Measurements from ENCODE around the gene HPD. TPM values are rescaled to one million over a fixed set of nuclear protein-coding genes. Genes with fewer than 3 reads are reported as not detected.

HPD gene
- total and polyA plus RNA-seq, 2 of the 4 experiments (the other 2 are of a cell fraction), result 0.15 to 0.18 TPM

GRCh38 chr12:121812320-121812871 lies 46.3 kb downstream of the HPD start:
- H2AK9ac ChIP-seq (replicated peaks; ENCODE audit: low read depth, low read length, poor library complexity), result peak overlapping the region; percentile 53
- ATAC-seq (ENCODE audit: low read depth) (peak; percentile 92), DNase-seq (peak; percentile 64)
- H3K4me3 ChIP-seq (ENCODE audit: insufficient read depth, low read depth, low read length), result peak overlapping the region; percentile 50
- H3K9me3 ChIP-seq (ENCODE audit: control insufficient read depth, insufficient read depth, low read length), result no peaks in the 10 kb centered on the region
- no peak overlapping the region for H2BK20ac ChIP-seq (ENCODE audit: low read depth, low read length)
- H4K91ac ChIP-seq (ENCODE audit: insufficient read depth, low read depth, low read length), result 0 out of 2 replicates have a peak overlapping the region, but pooled peaks have one; percentile 13
- no peak overlapping the region for H3K18ac ChIP-seq (ENCODE audit: low read depth, low read length)
- peaks cover 37 to 74% of the 10 kb centered on the region in 2 experiments for H3K79me1 ChIP-seq (ENCODE audit: low read depth in 1 of 2, low read length in 2 of 2)
- no peak overlapping the region for H2BK15ac ChIP-seq (ENCODE audit: low read depth, low read length)
- dilution Hi-C loops (cut with HindIII; ENCODE audit: low sequenced_read_pairs, unreplicated experiment) (no loop called here), intact Hi-C loops (cut with micrococcal nuclease) (loop anchor here (1.0 kb wide), 3 partner anchors 17 to 76 kb away; partner anchors contain the start of gene PSMD9), in situ Hi-C loops (cut with MboI; ENCODE audit: low sequenced_read_pairs) (no loop called here)
- no peak overlapping the region for H2BK120ac ChIP-seq (ENCODE audit: low read depth, low read length)
- H3K9me1 ChIP-seq (ENCODE audit: insufficient read depth, low read length), result no peaks in the 10 kb centered on the region
- H3K4ac ChIP-seq (ENCODE audit: low read depth, low read length), result peak overlapping the region; percentile 61; the same call in 1 of the 2 replicates
- H3K4me1 ChIP-seq (ENCODE audit: control insufficient read depth, insufficient read depth, low read length), result peaks cover 18% of the 10 kb centered on the region
- H4K5ac ChIP-seq (ENCODE audit: low read depth, low read length), result no peak overlapping the region
- H4K20me1 ChIP-seq (ENCODE audit: insufficient read depth, low read length), result peaks cover 50% of the 10 kb centered on the region
- TF ChIP-seq RFX5 (IDR thresholded peaks at IDR 0.05; ENCODE audit: low read depth, low read length) (no peak), SMC3 (IDR thresholded peaks at IDR 0.05; ENCODE audit: low read depth, low read length) (no peak), RCOR1 (IDR thresholded peaks at IDR 0.05; ENCODE audit: insufficient replicate concordance, low read length) (peak; percentile 98), MAZ (IDR thresholded peaks at IDR 0.05; ENCODE audit: borderline replicate concordance, low read depth, low read length) (peak; percentile 53; the same call in 1 of the 2 replicates)
- H2AFZ ChIP-seq (replicated peaks; ENCODE audit: low read length, poor library complexity), result peak overlapping the region; percentile 73
- H3K23ac ChIP-seq (ENCODE audit: low read depth, low read length), result peak overlapping the region; percentile 77; the same call in 1 of the 2 replicates
- 4% methylated on average over 4 of the region's 26 CpGs; no CpG with 5 or more reads in 1 of the 2 experiments for WGBS, 2 experiments (ENCODE audit: extremely low coverage in 2 of 2, insufficient read length in 1 of 2)
- ChIA-PET CTCF (interaction anchor here (0.7 to 4.1 kb wide), 8 partner anchors 8 to 100 kb away, joined by 3 to 49 read pairs (median 4); partner anchors contain the start of genes RHOF and TMEM120B), POLR2A (ENCODE audit: unreplicated experiment) (interaction anchor here (0.7 to 2.4 kb wide), 3 partner anchors 9 to 18 kb away, joined by 4 to 10 read pairs (median 5); partner anchors contain the start of genes RHOF and SETD1B)
- H2BK5ac ChIP-seq (ENCODE audit: low read depth, low read length, poor library complexity, severe bottlenecking), result no peak overlapping the region
- no peaks in the 10 kb centered on the region for H3K27me3 ChIP-seq (ENCODE audit: control insufficient read depth, insufficient read depth, low read length)
- H3K14ac ChIP-seq (replicated peaks; ENCODE audit: low read depth, low read length), result peak overlapping the region; percentile 55
- H3K56ac ChIP-seq (ENCODE audit: extremely low read depth, insufficient read depth, low read length), result no peak overlapping the region; the same call in 1 of the 2 replicates
- H3K9ac ChIP-seq (ENCODE audit: low read depth, low read length), result peak overlapping the region; percentile 53
- H2AK5ac ChIP-seq (ENCODE audit: low read depth, low read length), result peak overlapping the region; percentile 52; the same call in 1 of the 2 replicates
- BruUV-seq (replicated peaks), result no TSS peak
- H3K27ac ChIP-seq (ENCODE audit: insufficient read depth, low read length), result peak overlapping the region; percentile 24; the same call in 1 of the 2 replicates
- peak overlapping the region; percentile 89 for H3K4me2 ChIP-seq (ENCODE audit: low read depth, low read length)
- peak overlapping the region in 1 of 2 experiments; percentile 22; a peak in 1 of 4 replicates for H4K8ac ChIP-seq (ENCODE audit: low read depth in 2 of 2, low read length in 2 of 2)
- H3K36me3 ChIP-seq (ENCODE audit: control insufficient read depth, insufficient read depth, low read length), result peaks cover 66% of the 10 kb centered on the region
